SK-N-MC (cell line): Measurements from ENCODE around the gene FMC1.

Experiments
- EZH2 ChIP-seq: fragments of 200-600 bp; sonication (generic); IDR thresholded peaks from one replicate; pipeline ENCODE4 v1.6.1; 2017; ENCODE audit warnings: antibody characterized with exemption
- POLR2AphosphoS5 ChIP-seq: IDR thresholded peaks from 2 replicates; pipeline ENCODE4 v1.6.1; 2012; ENCODE audit warnings: mild to moderate bottlenecking, low read depth, low read length, borderline replicate concordance

GRCh38 chr7:139339698-139340036, 1.5 kb upstream of the FMC1 start:
- TF ChIP-seq EZH2: no peak
- no peak for TF ChIP-seq POLR2AphosphoS5
